ENCODE results near the gene RCBTB2.
"Not testable (repeated sequence)": the region's sequence is repeated elsewhere in the genome, so short reads cannot be mapped to it uniquely, and the experiment has no call there.

The RCBTB2 gene

GRCh38 chr13:48532506-48533499, at the start of gene RCBTB2:
Gene RCBTB2, minus strand, starts transcription at chr13:48533080. Its CDS starts 11,141 bp downstream, at chr13:48521939.
- H3K27ac Mint-ChIP-seq: peak within 1 kb of the TSS; percentile 98
- H3K4me3 Mint-ChIP-seq: peak within 1 kb of the TSS; percentile 84
- peaks cover 24% of the 10 kb centered on the region for H3K36me3 Mint-ChIP-seq
- ATAC-seq (peak; percentile 94), DNase-seq (ENCODE audit: low spot score in 2 of 2) (peak; percentile 99)
- H3K4me1 Mint-ChIP-seq: peaks cover 30% of the 10 kb centered on the region
- H3K9me3 Mint-ChIP-seq: peaks cover 15% of the 10 kb centered on the region

GRCh38 chr13:48582084-48582483, 49.2 kb upstream of the RCBTB2 start:
- Mint-ChIP-seq H3K4me3 (no peak overlapping the region), H3K4me1 (peaks cover 30% of the 10 kb centered on the region)
- no peak for ATAC-seq

GRCh38 chr13:48580896-48581295, 48.0 kb upstream of the RCBTB2 start:
- Mint-ChIP-seq H3K9me3 (no peaks in the 10 kb centered on the region), H3K27ac (peak overlapping the region; percentile 7), H3K4me1 (peaks cover 20% of the 10 kb centered on the region), H3K36me3 (no peaks in the 10 kb centered on the region), H3K4me3 (no peak overlapping the region)
- ATAC-seq: no peak
- no peak for DNase-seq (ENCODE audit: low spot score in 2 of 2)

More at GRCh38 chr13:48582084-48582483, 49.2 kb upstream of the RCBTB2 start:
- no peaks in the 10 kb centered on the region for H3K36me3 Mint-ChIP-seq
- no peak for DNase-seq (ENCODE audit: low spot score in 2 of 2)
- peak overlapping the region; percentile 41 for H3K27ac Mint-ChIP-seq
- no peaks in the 10 kb centered on the region for H3K9me3 Mint-ChIP-seq

GRCh38 chr13:48580185-48580803, 47.4 kb upstream of the RCBTB2 start:
- DNase-seq (ENCODE audit: low spot score in 2 of 2) (peak; percentile 58 to 76), ATAC-seq (peak; percentile 51)
- Mint-ChIP-seq H3K4me3 (no peak overlapping the region), H3K4me1 (peaks cover 16% of the 10 kb centered on the region), H3K36me3 (no peaks in the 10 kb centered on the region), H3K9me3 (no peaks in the 10 kb centered on the region), H3K27ac (peak overlapping the region; percentile 7)

GRCh38 chr13:48579919-48580180, 47.0 kb upstream of the RCBTB2 start:
- not testable (repeated sequence) for H3K4me3 Mint-ChIP-seq; H3K27ac Mint-ChIP-seq; DNase-seq (ENCODE audit: low spot score in 2 of 2); ATAC-seq; H3K36me3 Mint-ChIP-seq; H3K9me3 Mint-ChIP-seq
- H3K4me1 Mint-ChIP-seq: peaks cover 16% of the 10 kb centered on the region

- Mint-ChIP-seq H3K4me1 (peaks cover 20% of the 10 kb centered on the region), H3K27ac (no peak overlapping the region), H3K4me3 (no peak overlapping the region), H3K36me3 (no peaks in the 10 kb centered on the region), H3K9me3 (no peaks in the 10 kb centered on the region)
- DNase-seq (ENCODE audit: low spot score in 2 of 2): no peak
- no peak for ATAC-seq
These were observed 46.5 kb upstream of the RCBTB2 start for GRCh38 chr13:48579165-48579918.

- ATAC-seq: no peak
- no peak overlapping the region for H3K27ac Mint-ChIP-seq
These were observed 45.8 kb upstream of the RCBTB2 start for GRCh38 chr13:48578516-48579164.

GRCh38 chr13:48576448-48577010, 43.6 kb upstream of the RCBTB2 start:
- Mint-ChIP-seq H3K36me3 (no peaks in the 10 kb centered on the region), H3K4me1 (peaks cover 32% of the 10 kb centered on the region), H3K4me3 (no peak overlapping the region), H3K9me3 (no peaks in the 10 kb centered on the region), H3K27ac (no peak overlapping the region)
- DNase-seq (ENCODE audit: low spot score in 2 of 2): no peak
- no peak for ATAC-seq

More at GRCh38 chr13:48578516-48579164, 45.8 kb upstream of the RCBTB2 start:
- no peak overlapping the region for H3K4me3 Mint-ChIP-seq
- H3K36me3 Mint-ChIP-seq: no peaks in the 10 kb centered on the region
- H3K9me3 Mint-ChIP-seq: no peaks in the 10 kb centered on the region
- DNase-seq (ENCODE audit: low spot score in 2 of 2): no peak
- peaks cover 27% of the 10 kb centered on the region for H3K4me1 Mint-ChIP-seq

- DNase-seq (ENCODE audit: low spot score in 2 of 2): no peak
- no peak for ATAC-seq
- no peaks in the 10 kb centered on the region for H3K36me3 Mint-ChIP-seq
- H3K4me1 Mint-ChIP-seq: peaks cover 34% of the 10 kb centered on the region
- H3K9me3 Mint-ChIP-seq: no peaks in the 10 kb centered on the region
- H3K4me3 Mint-ChIP-seq: no peak overlapping the region
- no peak overlapping the region for H3K27ac Mint-ChIP-seq
These were observed 42.2 kb upstream of the RCBTB2 start for GRCh38 chr13:48575031-48575430.

GRCh38 chr13:48574041-48574796, 41.3 kb upstream of the RCBTB2 start:
- Mint-ChIP-seq H3K9me3 (no peaks in the 10 kb centered on the region), H3K4me3 (no peak overlapping the region), H3K27ac (peak overlapping the region; percentile 26), H3K36me3 (no peaks in the 10 kb centered on the region), H3K4me1 (peaks cover 42% of the 10 kb centered on the region)
- peak; percentile 26 for ATAC-seq
- DNase-seq (ENCODE audit: low spot score in 2 of 2): peak in 1 of 2 donors; percentile 32

- H3K4me1 Mint-ChIP-seq: peaks cover 43% of the 10 kb centered on the region
- no peaks in the 10 kb centered on the region for H3K9me3 Mint-ChIP-seq
- no peaks in the 10 kb centered on the region for H3K36me3 Mint-ChIP-seq
- ATAC-seq (no peak), DNase-seq (ENCODE audit: low spot score in 2 of 2) (no peak)
- H3K27ac Mint-ChIP-seq: peak overlapping the region; percentile 26
- H3K4me3 Mint-ChIP-seq: no peak overlapping the region
These were observed 40.5 kb upstream of the RCBTB2 start for GRCh38 chr13:48573213-48574007.

GRCh38 chr13:48571126-48571913, 38.4 kb upstream of the RCBTB2 start:
- Mint-ChIP-seq H3K9me3 (no peaks in the 10 kb centered on the region), H3K4me3 (no peak overlapping the region), H3K36me3 (no peaks in the 10 kb centered on the region), H3K27ac (no peak overlapping the region), H3K4me1 (peaks cover 34% of the 10 kb centered on the region)
- DNase-seq (ENCODE audit: low spot score in 2 of 2) (peak in 1 of 2 donors; percentile 47), ATAC-seq (no peak)

Measured in stimulated activated effector memory CD8-positive, alpha-beta T cell treated with anti-CD3 and anti-CD28 coated beads, Interleukin-12 subunit alpha, Interleukin-12 subunit beta, amount 100 ng/mL, for 72 hours (primary cell).